NCI-H510A (cell line): ENCODE data around the gene FZD10.

Source experiments
- DNase-seq: peaks from one replicate; lab custom pipeline; 2025; lab: John Stamatoyannopoulos, UW

FZD10 gene

DNA sequence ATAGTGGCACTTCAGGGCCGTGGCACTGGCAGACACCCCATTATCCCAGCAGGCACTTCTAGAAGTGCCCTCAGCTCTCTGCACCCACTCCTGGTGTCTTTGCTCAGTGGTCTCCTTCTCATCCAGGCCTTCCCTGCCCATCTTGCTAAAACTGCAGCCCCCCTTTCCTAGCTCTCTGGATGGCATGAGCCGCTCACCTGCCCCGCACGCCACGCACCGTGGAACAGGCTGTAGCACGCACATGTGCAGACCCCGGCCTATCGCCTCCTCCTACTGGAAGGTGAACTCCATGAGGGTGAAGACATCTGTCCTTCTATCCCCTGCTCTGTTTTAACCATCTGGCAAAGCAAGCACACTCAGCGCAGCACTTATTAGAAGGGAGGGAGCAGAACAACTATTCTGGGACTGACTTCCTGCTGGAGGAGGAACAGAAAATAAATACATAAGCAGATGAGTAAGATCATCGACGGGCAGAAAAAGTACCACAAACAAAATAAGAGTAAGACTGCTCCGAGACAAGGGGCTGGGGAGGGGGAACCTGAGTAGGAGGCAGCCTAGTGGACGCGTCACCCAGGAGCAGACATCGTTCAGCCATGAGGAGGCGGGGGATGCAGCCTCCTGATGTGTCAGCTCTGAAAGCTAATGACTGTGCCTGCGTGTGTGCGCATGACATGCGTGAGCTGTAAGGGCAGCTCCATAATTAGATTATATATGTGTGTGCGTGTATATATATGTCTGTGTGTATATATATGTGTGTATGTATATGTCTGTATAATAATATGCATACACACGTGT is 7.8 kb upstream of the FZD10 start:
- DNase-seq = no peak

DNA sequence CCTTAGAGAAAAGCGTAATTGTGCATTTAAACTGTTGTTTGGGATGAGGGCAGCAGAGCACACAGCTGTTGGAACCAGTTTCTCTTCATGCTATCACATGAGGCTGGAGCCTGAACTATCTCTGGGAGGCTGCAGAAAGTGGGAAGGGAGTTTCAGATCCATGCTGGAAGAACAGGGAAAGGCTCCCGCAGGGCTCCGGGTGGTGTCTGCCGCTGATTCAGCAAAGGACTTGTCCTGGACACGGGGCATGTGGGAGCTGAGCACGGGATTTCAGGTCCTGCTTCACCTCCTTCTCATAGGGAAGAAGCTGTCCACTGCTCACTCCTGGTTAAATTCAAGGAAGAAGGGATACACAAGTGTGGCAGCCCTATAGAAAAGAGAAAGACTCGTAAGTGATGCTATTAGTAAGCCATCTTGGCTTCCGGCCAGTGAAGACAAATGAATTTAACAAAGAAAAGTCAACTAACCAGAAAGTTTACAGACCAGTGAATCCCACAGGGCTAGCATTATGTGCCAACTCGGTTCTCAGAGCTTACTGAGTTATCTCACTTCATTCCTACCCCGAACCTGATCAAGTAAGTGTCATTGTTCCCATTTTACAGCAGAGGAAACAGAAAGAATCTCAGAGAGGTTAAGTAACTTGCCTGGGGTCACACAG is 6.7 kb upstream of the FZD10 start:
- DNase-seq = no peak

DNA sequence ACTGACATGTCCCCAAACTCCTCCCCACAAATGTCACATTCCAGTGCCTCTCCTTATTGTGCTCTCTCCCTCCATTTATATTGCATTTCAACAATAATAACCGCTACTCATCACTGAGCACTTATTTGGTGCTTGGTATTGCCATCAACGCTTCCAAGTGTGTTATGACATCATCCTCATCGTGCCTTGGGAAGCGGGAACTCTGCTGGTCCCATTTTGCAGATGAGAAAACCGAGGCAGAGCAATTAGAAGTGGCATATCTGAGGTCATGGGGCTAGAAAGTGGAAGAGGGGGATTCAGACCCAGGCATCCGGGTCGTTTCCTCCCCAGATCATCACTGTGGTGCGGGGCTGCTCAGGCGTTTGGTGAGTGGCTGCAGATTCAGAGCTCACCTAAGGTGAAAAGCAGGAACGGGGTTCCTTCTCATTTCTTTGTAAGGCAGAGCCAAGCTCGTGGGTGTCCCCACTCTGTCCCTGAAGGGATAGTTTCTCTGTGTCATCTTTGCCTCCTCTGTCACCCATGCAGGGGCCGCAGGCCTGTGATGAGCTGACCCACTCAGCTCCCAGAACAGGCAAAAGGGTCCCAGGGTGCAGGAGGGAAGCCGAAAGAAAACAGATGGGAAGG is 5.5 kb upstream of the FZD10 start:
- no peak for DNase-seq

DNA sequence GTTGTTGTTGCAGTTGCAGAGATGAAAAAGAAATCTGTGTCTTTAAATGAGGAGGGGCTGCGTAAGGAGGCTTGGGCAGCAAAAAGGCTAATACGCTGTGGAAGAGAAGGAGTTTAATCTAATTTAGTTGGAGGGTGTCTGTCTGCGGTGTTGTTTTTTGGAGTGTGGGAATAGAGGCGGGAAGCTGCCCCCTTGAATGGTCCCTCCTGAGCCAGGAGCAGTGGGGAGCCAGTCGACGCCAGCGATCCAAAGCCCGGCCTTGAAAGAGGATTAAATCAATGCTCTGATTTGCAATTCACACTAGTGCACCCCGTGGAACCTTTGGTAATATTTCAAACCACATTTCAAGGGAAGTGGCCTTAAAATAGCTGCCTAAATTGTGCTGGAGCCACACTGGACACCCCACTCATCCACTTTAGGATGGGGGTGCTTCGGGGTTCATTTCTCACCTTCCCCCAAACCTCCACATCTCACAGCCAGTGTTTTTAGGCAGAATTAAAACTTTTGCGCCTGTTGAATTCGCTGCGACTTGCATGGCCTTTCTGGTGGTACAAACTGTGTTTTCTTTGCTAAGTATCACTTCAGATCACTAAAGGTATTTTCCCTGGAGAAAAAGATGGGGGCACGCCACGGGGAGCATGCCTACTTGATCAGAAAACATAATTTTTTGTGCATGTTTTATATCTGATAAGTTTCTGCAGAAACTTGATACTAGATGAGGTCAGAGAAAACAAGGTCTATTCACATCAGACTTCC is 4.1 kb upstream of the FZD10 start:
- no peak for DNase-seq

DNA sequence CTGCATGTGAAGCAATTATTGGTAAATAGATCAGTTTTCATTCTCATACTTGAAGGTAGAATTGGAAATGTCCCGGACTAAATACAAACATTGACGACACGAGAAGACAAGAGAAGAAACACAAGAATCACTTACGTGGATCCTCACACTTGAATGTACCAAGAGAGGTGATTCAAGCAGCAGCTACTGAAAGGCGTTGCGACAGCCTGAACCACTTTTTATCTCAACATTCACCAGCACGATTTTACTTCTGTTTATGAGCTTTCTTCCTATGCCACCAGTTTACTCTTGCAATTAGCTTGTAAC is 3.6 kb upstream of the FZD10 start:
- DNase-seq = no peak

DNA sequence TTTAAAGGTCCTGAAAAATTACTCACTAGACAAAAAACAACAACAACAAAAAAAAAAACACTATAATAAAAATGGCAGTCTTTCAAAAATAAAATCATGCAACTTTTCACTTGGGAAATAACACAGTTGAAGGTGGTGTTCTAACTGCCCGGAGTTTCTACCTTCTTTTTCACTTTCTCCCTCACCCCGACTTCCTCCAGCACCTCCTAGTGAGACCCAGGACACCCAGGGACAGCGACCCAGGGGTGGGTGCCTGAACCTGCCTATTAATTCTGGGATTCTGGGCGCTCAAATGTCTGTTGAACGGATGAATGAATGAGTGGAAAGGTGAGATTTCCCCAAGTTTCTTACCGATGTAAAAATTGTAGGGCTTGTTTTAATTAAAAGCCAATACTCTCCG is 2.0 kb upstream of the FZD10 start:
- DNase-seq = no peak

DNA sequence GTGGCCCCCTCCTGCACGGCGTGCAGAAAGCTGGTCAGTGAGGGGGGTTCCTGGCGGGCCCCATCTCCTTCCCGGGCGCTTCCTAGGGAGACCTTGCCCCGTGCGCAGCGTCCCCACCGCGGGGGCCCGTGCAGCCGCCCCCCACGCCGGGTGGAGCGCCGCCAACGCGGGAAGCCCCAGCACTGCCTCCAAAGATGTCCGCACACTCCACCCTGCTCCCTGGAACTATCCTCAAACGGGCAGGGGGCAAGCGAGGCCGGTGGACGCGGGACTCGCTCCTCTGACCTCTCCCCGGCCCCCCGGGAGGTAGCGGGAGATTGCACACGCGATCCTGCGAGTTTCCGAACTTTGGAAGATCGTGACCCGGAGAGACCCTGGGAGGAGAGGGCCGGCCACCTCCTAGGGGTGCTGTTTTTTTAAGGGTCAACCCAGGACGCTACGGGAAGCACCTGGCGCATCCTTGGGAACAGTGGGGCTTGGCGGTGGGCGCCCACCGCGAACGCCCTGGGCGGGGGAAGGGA is 1.5 kb upstream of the FZD10 start:
- DNase-seq = no peak

DNA sequence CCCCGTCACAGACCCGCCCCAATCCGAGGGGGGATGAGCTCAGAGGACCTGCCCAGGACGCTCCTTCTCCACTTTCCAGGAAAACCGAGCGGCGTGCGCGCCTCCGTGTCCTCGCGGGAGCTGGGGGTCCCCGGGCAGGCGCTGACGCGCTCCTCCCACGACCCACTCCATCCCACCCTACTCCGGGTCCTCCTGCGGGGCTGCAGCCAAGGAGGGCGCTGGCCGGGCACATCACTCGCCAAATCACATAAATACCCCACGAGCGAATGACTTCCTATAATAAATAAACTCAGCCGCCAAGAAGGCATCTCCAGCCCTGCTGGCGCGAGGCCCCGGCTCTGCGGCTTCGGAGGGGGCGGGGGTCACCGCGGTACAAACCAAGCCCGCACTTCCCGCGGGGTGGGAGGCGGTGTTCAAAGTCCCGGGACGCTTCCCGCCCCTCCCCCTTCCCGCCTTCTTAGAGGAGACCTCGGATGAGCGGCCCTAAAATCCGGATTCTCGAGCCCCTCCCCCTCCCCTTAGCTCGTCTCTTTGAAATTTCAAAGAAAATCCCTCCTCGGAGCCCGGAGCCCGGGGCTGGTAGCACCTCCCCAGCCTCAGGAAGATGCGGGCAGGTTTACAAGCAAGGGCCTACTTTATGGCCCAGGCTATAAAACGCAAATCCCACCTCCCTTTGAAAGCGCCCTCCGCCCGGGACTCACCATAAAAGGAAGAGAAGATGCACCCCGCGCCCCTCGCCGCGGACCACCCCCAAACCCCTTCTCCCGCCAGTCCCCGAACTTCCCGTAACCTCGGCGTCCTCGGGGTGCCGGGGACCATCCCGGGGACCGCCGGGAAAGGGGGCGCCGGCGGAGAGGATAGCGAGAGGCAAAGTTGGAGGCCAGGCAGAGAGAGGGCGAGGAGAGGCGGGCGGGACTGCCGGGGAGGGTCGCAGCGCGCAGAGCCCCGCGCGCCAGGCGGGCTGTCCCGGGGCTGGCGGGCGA is 712 bp upstream of the FZD10 start:
- DNase-seq = no peak

DNA sequence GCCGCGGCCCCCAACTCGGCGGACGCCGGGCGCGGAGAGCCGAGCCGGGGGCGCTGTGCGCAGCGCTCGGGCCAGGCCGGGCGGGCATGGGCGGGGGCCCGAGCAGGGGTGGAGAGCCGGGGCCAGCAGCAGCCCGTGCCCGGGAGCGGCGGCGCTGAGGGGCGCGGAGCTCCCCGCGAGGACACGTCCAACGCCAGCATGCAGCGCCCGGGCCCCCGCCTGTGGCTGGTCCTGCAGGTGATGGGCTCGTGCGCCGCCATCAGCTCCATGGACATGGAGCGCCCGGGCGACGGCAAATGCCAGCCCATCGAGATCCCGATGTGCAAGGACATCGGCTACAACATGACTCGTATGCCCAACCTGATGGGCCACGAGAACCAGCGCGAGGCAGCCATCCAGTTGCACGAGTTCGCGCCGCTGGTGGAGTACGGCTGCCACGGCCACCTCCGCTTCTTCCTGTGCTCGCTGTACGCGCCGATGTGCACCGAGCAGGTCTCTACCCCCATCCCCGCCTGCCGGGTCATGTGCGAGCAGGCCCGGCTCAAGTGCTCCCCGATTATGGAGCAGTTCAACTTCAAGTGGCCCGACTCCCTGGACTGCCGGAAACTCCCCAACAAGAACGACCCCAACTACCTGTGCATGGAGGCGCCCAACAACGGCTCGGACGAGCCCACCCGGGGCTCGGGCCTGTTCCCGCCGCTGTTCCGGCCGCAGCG is 639 bp downstream of the FZD10 start:
- DNase-seq = no peak

DNA sequence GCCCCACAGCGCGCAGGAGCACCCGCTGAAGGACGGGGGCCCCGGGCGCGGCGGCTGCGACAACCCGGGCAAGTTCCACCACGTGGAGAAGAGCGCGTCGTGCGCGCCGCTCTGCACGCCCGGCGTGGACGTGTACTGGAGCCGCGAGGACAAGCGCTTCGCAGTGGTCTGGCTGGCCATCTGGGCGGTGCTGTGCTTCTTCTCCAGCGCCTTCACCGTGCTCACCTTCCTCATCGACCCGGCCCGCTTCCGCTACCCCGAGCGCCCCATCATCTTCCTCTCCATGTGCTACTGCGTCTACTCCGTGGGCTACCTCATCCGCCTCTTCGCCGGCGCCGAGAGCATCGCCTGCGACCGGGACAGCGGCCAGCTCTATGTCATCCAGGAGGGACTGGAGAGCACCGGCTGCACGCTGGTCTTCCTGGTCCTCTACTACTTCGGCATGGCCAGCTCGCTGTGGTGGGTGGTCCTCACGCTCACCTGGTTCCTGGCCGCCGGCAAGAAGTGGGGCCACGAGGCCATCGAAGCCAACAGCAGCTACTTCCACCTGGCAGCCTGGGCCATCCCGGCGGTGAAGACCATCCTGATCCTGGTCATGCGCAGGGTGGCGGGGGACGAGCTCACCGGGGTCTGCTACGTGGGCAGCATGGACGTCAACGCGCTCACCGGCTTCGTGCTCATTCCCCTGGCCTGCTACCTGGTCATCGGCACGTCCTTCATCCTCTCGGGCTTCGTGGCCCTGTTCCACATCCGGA is 1.4 kb downstream of the FZD10 start:
- no peak for DNase-seq

DNA sequence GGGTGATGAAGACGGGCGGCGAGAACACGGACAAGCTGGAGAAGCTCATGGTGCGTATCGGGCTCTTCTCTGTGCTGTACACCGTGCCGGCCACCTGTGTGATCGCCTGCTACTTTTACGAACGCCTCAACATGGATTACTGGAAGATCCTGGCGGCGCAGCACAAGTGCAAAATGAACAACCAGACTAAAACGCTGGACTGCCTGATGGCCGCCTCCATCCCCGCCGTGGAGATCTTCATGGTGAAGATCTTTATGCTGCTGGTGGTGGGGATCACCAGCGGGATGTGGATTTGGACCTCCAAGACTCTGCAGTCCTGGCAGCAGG is 1.9 kb downstream of the FZD10 start:
- DNase-seq = no peak

DNA sequence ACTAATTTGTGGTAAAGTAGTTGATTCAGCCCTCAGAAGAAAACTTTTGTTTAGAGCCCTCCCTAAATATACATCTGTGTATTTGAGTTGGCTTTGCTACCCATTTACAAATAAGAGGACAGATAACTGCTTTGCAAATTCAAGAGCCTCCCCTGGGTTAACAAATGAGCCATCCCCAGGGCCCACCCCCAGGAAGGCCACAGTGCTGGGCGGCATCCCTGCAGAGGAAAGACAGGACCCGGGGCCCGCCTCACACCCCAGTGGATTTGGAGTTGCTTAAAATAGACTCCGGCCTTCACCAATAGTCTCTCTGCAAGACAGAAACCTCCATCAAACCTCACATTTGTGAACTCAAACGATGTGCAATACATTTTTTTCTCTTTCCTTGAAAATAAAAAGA is 2.7 kb downstream of the FZD10 start:
- DNase-seq = no peak

DNA sequence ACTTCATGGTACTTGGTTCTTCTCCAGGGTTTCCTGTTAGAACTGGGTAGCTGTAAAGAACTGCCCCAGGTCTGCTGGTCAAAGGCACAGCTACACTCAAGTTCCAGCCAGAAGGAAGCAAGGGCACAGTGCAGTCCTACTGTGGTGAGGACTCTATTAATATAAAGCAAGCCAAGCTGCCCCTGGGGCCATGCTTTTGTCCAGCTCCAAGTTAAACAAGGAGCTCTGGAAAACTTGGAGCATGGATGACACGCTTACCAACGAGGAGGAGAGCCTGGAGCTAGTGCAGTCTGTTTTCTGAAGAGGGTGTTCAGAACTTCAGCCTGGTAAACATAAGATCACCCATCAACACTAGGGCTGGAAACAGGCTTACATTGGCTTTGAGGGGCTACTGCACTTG is 4.0 kb downstream of the FZD10 start:
- no peak for DNase-seq

DNA sequence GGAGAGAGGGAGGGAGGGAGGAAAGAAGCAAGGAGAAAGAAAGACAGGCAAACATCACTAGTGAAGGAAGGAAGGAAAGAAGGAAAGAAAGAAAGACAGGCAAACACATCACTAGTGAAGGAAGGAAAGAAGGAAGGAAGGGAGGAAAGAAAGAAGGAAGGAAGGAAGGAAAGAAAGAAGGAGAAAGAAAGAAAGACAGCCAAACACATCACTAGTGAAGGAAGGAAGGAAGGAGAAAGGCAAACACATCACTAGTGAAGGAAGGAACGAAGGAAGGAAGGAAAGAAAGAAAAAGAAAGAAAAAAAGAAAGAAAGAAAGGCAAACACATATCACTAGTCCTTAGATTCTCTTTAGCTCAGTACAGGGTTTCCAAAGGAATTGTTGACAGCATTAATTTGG is 5.3 kb downstream of the FZD10 start:
- no peak for DNase-seq

DNA sequence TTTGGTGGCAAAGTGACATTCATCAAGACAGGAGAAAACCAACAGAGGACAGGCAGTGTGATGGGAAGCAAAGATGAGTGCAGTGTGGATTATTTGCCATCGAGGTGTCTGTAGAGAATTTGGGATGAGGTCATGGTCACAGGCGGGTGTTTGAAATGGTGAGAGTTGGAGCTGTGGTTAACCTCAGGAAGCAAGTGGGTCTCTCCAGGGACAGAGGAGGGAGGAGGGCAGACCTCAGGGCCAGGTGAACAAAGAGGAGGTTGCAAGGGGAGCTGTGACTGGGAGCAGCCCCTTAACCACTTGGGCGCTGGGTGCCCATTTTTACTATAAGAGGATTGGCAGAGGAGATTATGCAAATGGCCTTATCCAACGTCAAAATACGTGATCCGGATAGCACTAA is 7.0 kb downstream of the FZD10 start:
- DNase-seq = no peak

DNA sequence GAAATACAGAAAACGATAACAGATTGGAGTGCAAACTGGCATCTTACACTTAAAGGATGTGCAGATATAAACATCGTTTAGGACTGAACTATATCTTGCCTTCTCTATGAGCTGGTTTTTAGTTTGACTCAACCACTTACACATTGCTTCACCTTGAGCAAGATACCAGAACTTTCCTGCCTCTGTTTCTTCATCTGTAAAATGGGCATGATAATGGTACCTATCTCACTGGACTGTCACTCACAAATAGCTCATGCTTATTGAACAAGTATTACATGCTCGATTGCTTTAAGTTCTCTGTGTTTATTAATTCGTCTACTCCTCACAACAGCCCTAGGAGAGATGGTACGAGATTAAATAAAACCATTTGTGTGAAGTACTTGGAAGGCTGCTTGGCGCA is 7.7 kb downstream of the FZD10 start:
- no peak for DNase-seq

DNA sequence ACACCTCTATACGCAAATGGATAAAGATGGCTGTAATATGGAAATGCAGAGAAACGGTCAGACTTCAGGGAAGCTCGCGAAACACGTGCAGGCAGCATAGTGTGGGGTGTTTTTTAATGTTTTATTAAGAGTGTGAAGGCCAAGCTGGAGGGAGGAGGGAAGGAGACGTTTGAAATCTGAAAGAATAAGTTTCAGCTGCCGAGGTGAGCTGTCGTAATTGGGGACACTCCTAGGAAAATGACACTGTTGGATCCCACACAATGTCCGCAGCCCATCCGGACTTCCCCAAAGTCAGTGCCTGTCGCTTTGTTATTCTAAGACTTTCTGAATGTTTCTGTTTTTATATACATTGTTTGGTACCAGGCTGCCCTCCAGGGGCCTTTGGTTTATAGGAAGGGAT is 8.3 kb downstream of the FZD10 start:
- no peak for DNase-seq

DNA sequence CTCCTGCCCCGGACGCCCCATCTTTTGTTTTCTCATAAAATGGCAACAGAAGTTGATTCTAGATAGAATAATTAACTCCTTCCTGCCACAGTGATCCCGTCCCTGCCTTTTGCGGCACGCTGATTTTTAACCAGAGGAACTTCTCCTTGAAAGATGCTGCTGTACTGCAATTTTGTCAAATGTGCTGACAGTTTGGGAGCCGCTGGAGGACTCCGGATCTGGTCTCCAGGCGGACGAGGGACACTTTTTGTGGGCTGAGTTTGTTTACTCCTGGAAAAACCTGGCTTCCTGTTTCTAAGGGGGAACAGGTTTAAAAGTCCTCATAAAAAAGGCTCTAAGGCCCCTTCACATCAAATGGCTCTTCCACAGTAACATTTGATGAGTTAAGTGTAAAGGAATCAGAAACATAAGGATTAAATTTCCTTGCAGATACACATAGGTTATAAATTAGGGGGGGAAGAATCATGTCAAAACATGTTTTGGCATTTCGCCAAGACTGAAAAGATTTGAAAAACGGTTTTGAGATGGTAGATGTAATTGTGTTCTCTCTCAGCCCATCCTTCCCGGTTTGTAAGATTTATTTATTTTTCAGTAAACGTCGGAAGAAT is 15.5 kb downstream of the FZD10 start:
- no peak for DNase-seq

DNA sequence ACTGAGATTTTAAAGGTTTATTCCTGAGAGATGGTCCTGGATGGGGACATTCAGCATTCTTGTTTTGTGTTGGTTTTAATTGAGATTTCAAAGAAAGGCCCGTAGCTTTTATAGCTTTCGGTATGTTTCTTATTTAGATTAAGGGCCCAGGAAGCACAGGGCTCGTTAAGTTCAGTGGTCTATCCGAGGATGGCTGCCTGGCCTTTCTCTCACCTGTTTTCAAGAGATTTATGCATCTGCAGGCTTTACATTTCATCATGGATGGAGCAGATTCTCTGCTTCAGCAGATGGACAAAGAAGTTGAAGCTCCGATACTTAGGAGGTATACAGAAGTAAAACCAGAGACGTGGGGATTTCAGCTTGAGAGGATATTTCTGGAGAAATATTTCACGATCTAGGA is 16.0 kb downstream of the FZD10 start:
- no peak for DNase-seq

DNA sequence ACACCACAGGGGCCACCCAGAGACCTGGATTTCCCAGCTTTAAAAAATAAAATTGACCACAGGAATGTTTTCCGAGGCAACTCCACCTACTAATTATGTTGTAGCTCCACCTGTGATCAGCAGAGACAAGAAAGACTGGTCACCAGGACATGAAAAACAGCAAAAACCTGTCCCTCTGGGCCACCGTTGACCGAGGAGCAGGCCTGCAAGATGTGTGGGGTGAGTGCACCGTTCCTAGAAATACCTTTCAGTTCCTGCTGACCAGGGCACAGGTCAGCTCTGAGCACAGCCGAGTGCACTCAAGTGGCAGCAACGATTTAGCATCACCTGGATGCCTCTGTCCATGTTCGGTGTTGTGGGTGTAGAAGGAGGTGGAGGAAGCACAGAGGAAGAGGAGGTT is 16.9 kb downstream of the FZD10 start:
- no peak for DNase-seq
